Activated B cell treated with CpG ODN at 0.5 μM for 24 hours (primary cell): ENCODE results near the gene SIGLEC15. TPM values are rescaled to one million over a fixed set of nuclear protein-coding genes. Genes with fewer than 3 reads are reported as not detected.

Source experiments
- ATAC-seq: fragments of 200-7000 bp; cut with Tn5 transposase; one replicate; pipeline ENCODE4 v1.10.0; 2021; ENCODE audit warnings: low read depth, mild to moderate bottlenecking, moderate library complexity
- CTCF ChIA-PET: fragments of 350-600 bp; sonication (Branson Sonifier 250); formaldehyde crosslinking; loops from one replicate; lab custom pipeline; 2021; ENCODE audit warnings: antibody characterized with exemption; lab: Charles Lee
- POLR2A ChIA-PET: fragments of 350-600 bp; sonication (Branson Sonifier 250); formaldehyde crosslinking; loops from one replicate; lab custom pipeline; 2021; ENCODE audit warnings: antibody characterized with exemption; lab: Charles Lee
- DNase-seq: peaks from one replicate; pipeline ENCODE4 v3.0.0; 2022
- H3K27ac Mint-ChIP-seq: one replicate; pipeline ENCODE4 v1.8.0; 2020; ENCODE audit warnings: mixed read lengths
- H3K27me3 Mint-ChIP-seq: one replicate; pipeline ENCODE4 v1.8.0; 2021; ENCODE audit warnings: mixed read lengths
- H3K36me3 Mint-ChIP-seq: one replicate; pipeline ENCODE4 v1.8.0; 2021; ENCODE audit warnings: low read depth, mixed read lengths
- H3K4me1 Mint-ChIP-seq: one replicate; pipeline ENCODE4 v1.8.0; 2021; ENCODE audit warnings: mixed read lengths
- H3K4me3 Mint-ChIP-seq: one replicate; pipeline ENCODE4 v1.8.0; 2020; ENCODE audit warnings: mild to moderate bottlenecking, mixed read lengths
- H3K9me3 Mint-ChIP-seq: one replicate; pipeline ENCODE4 v1.8.0; 2020; ENCODE audit warnings: mixed read lengths
- CTCF ChIP-seq: fragments of 200-600 bp; IDR thresholded peaks from one replicate; pipeline ENCODE4 v1.8.0; 2022; ENCODE audit warnings: antibody characterized with exemption, mild to moderate bottlenecking
- intact Hi-C: fragments of 100-400 bp; cut with micrococcal nuclease; formaldehyde crosslinking; loops from one replicate; pipeline ENCODE4 v1.15.1; 2024
- total RNA-seq: library from RNA; stranded (reverse); gene quantifications from 2 replicates; pipeline ENCODE4 v1.2.3, GENCODE V29; 2022

Gene SIGLEC15
- total RNA-seq, 1 donor from 2014 or later = not detected

GRCh38 chr18:45870419-45870818 is 44.9 kb downstream of the SIGLEC15 start:
- POLR2A ChIA-PET = no interaction called here

GRCh38 chr18:45871431-45872084 is 46.1 kb downstream of the SIGLEC15 start:
- peaks cover 13% of the 10 kb centered on the region for H3K9me3 Mint-ChIP-seq
- POLR2A ChIA-PET = no interaction called here
- intact Hi-C loops = loop anchor here (2.0 kb wide), 1 partner anchor 21 kb away; no protein-coding TSS in a partner anchor
- CTCF ChIA-PET = interaction anchor here (1.5 kb wide), 1 partner anchor 9 kb away, joined by 7 read pairs; no protein-coding TSS in a partner anchor
- ATAC-seq = no peak
- DNase-seq = no peak
- no peak for TF ChIP-seq CTCF
- H3K36me3 Mint-ChIP-seq = peaks cover 81% of the 10 kb centered on the region
- H3K4me1 Mint-ChIP-seq = peaks cover 18% of the 10 kb centered on the region
- H3K27me3 Mint-ChIP-seq = no peaks in the 10 kb centered on the region
- no peak overlapping the region for H3K27ac Mint-ChIP-seq
- H3K4me3 Mint-ChIP-seq = no peak overlapping the region

More at GRCh38 chr18:45870419-45870818, 44.9 kb downstream of the SIGLEC15 start:
- intact Hi-C loops = loop anchor here (2.0 kb wide), 1 partner anchor 20 kb away; no protein-coding TSS in a partner anchor
- CTCF ChIA-PET = interaction anchor here (1.5 kb wide), 1 partner anchor 10 kb away, joined by 7 read pairs; no protein-coding TSS in a partner anchor
- peaks cover 16% of the 10 kb centered on the region for H3K4me1 Mint-ChIP-seq
- ATAC-seq = no peak
- H3K27me3 Mint-ChIP-seq = no peaks in the 10 kb centered on the region
- DNase-seq = no peak
- H3K36me3 Mint-ChIP-seq = peaks cover 84% of the 10 kb centered on the region
- H3K27ac Mint-ChIP-seq = no peak overlapping the region
- TF ChIP-seq CTCF = no peak
- H3K4me3 Mint-ChIP-seq = no peak overlapping the region
- H3K9me3 Mint-ChIP-seq = peaks cover 12% of the 10 kb centered on the region

DNA sequence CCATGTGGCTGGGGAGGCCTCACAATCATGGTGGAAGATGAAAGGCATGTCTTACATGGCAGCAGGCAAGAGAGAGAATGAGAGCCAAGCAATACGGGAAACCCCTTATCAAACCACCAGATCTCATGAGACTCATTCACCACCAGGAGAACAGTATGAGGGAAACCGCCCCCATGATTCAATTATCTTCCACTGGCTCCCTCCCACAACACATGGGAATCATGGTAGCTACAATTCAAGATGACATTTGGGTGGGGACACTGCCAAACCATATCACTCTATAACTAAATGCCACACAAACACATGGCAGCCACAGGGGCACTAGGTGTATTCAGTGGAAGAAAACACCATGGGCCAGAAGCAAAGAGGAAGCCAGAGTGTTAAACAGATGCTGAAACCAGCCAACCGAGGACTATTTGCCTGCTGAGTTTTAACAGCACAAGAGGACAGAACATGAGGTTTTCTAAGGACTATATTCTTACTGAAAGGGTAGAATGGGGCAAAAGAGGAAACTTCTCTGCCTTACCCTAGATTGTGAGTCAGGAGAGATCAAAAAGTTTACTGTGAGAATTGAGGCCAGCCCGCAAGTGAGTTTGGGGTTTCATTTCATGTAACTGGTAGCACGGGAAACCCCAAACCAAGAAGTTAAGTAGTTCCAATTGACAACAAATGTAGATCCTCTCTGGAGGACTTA is 49.2 kb downstream of the SIGLEC15 start:
- intact Hi-C loops = loop anchor here (1.0 to 2.0 kb wide), 2 partner anchors 92 to 187 kb away; partner anchors contain the start of gene EPG5
- peaks cover 77% of the 10 kb centered on the region for H3K36me3 Mint-ChIP-seq
- peak; percentile 93 for ATAC-seq
- H3K9me3 Mint-ChIP-seq = peaks cover 13% of the 10 kb centered on the region
- peak; percentile 22 for DNase-seq
- H3K4me3 Mint-ChIP-seq = peak overlapping the region; percentile 49
- no peak for TF ChIP-seq CTCF
- ChIA-PET POLR2A (interaction anchor here (0.7 kb wide), 1 partner anchor 218 kb away, joined by 3 read pairs; no protein-coding TSS in a partner anchor), CTCF (interaction anchor here (1.0 kb wide), 1 partner anchor 199 kb away, joined by 4 read pairs; no protein-coding TSS in a partner anchor)
- peaks cover 18% of the 10 kb centered on the region for H3K4me1 Mint-ChIP-seq
- no peaks in the 10 kb centered on the region for H3K27me3 Mint-ChIP-seq
- H3K27ac Mint-ChIP-seq = peak overlapping the region; percentile 94

- no peak overlapping the region for H3K27ac Mint-ChIP-seq
- DNase-seq (no peak), ATAC-seq (no peak)
- H3K9me3 Mint-ChIP-seq = peaks cover 13% of the 10 kb centered on the region
- TF ChIP-seq CTCF = no peak
- POLR2A ChIA-PET = interaction anchor here (2.0 kb wide), 1 partner anchor 189 kb away, joined by 8 read pairs; no protein-coding TSS in a partner anchor
- no peak overlapping the region for H3K4me3 Mint-ChIP-seq
- CTCF ChIA-PET = interaction anchor here (5.4 to 9.2 kb wide), 2 partner anchors 186 to 212 kb away, joined by 86 to 180 read pairs; no protein-coding TSS in a partner anchor
- peaks cover 75% of the 10 kb centered on the region for H3K36me3 Mint-ChIP-seq
- peaks cover 23% of the 10 kb centered on the region for H3K4me1 Mint-ChIP-seq
- intact Hi-C loops = no loop called here
- H3K27me3 Mint-ChIP-seq = no peaks in the 10 kb centered on the region
Measured at GRCh38 chr18:45876161-45876560, 50.7 kb downstream of the SIGLEC15 start.
